Testis (tissue), 3 donors: ENCODE results near the gene REL. TPM values are rescaled to one million over a fixed set of nuclear protein-coding genes. Genes with fewer than 3 reads are reported as not detected.

ENCODE experiments used
- DNase-seq: peaks from one replicate; pipeline ENCODE4 v3.0.0-alpha.2; 2019
- H3K27ac ChIP-seq, 2 donors: fragments of 200-600 bp; sonication (generic); one replicate each; pipeline ENCODE4 v1.5.1; 2019
- H3K27me3 ChIP-seq: fragments of 200-600 bp; sonication (generic); one replicate; pipeline ENCODE4 v1.5.1; 2019
- H3K36me3 ChIP-seq: fragments of 200-600 bp; sonication (generic); one replicate; pipeline ENCODE4 v1.5.1; 2017; ENCODE audit warnings: low read depth; ENCODE audit errors: missing control alignments
- H3K4me1 ChIP-seq: fragments of 200-600 bp; sonication (generic); one replicate; pipeline ENCODE4 v1.5.1; 2019
- H3K4me3 ChIP-seq, 2 donors: fragments of 200-600 bp; sonication (generic); one replicate each; pipeline ENCODE4 v1.5.1; 2017 to 2019
- H3K9me3 ChIP-seq: fragments of 200-600 bp; sonication (generic); one replicate; pipeline ENCODE4 v1.5.1; 2017
- POLR2A ChIP-seq: fragments of 450-650 bp; IDR thresholded peaks from one replicate; pipeline ENCODE4 v1.6.1; 2017; ENCODE audit warnings: antibody characterized with exemption, mild to moderate bottlenecking, moderate library complexity
- WGBS, 2 donors: methylation state at CpG; one replicate each; pipeline ENCODE4 v1.1.5; 2018; 5-methylcytosine and 5-hydroxymethylcytosine counted together
- intact Hi-C: fragments of 100-400 bp; cut with DNase I; formaldehyde crosslinking; loops from one replicate; pipeline ENCODE4 v1.15.1; 2023; ENCODE audit warnings: low total_unique reads
- polyA plus RNA-seq: library from polyadenylated mRNA; stranded (reverse); fragments of 350-450 nt; fragmentation: Illumina TruSeq; extraction: RNeasy Lipid Tissue Mini Kit (QIAGEN cat#74804); gene quantifications from one replicate; pipeline ENCODE4 v1.2.3, GENCODE V29; 2014; ENCODE audit warnings: low read depth, low replicate concordance; ENCODE audit not compliant: insufficient read depth
- total RNA-seq, 2 donors: library from RNA; depleted of rRNA; stranded (reverse); fragments of >200 nt; gene quantifications; one replicate each; pipeline ENCODE4 v1.2.3, GENCODE V29; 2016
- TF ChIP-seq, protein P1 (sequence below), 3 experiments: fragments of 450-650 bp in 2 of 3; fragments of 200-600 bp in 1 of 3; sonication (generic) in 1 of 3; IDR thresholded peaks; one replicate each; pipeline ENCODE4 v1.5.1; 2016 to 2019; ENCODE audit warnings: antibody characterized with exemption in 3 of 3, mild to moderate bottlenecking in 2 of 3, moderate library complexity in 1 of 3

Gene REL
- total and polyA plus RNA-seq, 3 donors from 2014 or later, result 4.3 to 33.7 (median 30.5) TPM

DNA sequence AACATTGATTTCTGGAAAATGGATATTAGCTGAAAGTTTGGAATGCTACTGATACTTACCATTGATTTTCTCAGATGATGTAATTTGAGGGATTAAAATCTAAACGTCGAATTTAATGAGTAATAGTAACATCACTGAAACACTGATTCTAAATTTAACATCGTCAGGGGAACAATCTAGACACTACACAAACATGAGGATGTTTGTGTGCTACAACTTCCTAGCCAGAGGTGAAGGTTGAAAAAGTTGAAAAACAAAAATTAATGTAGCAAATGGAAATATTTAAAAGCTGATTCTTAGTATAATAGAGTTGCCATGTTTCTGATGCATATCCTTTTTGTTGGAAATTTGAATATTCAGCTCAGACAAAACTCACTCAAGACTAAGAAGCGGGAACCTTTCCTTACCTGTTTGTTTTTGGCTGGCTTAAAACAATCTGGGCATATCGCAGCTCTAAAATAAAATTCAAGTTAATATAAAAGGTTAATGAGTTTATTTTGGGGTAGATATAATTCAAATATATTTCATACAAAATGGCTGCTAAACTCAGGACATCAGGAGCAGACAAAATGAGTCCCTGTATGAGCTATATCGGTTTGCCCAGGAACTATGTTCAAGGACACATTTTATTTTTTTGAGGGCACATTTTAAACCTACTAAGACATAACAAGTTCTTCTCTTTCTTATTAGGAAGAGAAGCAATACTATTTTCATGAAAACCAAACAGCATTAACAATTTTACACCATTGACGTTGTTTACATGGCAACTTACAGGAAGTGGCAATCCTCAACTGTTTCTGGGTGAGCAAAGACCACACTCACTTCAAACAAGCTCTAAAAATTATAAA is 83.5 kb downstream of the REL start:
- intact Hi-C loops, result no loop called here
- Histone ChIP-seq H3K27me3 (no peaks in the 10 kb centered on the region), H3K4me1 (no peaks in the 10 kb centered on the region), H3K9me3 (no peaks in the 10 kb centered on the region), H3K4me3 (no peak overlapping the region), H3K36me3 (no peaks in the 10 kb centered on the region), H3K27ac (no peak overlapping the region)
- WGBS, 2 donors, result 81 to 84% methylated on average over 7 of the region's 7 CpGs
- no peak for DNase-seq
- TF ChIP-seq, protein P1, sequence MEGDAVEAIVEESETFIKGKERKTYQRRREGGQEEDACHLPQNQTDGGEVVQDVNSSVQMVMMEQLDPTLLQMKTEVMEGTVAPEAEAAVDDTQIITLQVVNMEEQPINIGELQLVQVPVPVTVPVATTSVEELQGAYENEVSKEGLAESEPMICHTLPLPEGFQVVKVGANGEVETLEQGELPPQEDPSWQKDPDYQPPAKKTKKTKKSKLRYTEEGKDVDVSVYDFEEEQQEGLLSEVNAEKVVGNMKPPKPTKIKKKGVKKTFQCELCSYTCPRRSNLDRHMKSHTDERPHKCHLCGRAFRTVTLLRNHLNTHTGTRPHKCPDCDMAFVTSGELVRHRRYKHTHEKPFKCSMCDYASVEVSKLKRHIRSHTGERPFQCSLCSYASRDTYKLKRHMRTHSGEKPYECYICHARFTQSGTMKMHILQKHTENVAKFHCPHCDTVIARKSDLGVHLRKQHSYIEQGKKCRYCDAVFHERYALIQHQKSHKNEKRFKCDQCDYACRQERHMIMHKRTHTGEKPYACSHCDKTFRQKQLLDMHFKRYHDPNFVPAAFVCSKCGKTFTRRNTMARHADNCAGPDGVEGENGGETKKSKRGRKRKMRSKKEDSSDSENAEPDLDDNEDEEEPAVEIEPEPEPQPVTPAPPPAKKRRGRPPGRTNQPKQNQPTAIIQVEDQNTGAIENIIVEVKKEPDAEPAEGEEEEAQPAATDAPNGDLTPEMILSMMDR (IDR thresholded peaks at IDR 0.05), result no peak
- TF ChIP-seq POLR2A, result no peak

DNA sequence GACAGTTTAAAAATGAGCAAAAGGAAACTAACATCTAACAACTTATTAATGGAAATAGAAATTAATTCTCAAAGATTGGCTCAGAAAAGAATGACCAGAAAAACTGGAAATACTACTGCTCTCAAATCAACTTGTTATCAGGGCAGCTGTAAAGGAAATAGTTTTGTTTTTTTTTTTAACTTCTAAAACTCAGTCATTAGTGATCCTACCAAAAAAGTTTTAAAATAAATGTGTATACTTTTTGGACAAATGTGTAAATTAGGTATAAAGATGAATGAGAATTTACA is 84.1 kb downstream of the REL start:
- Histone ChIP-seq H3K27me3 (no peaks in the 10 kb centered on the region), H3K36me3 (no peaks in the 10 kb centered on the region), H3K4me3 (no peak overlapping the region), H3K4me1 (no peaks in the 10 kb centered on the region), H3K27ac (no peak overlapping the region), H3K9me3 (no peaks in the 10 kb centered on the region)
- intact Hi-C loops, result no loop called here
- TF ChIP-seq POLR2A, result no peak
- TF ChIP-seq, protein P1 (IDR thresholded peaks at IDR 0.05), result no peak
- no peak for DNase-seq

DNA sequence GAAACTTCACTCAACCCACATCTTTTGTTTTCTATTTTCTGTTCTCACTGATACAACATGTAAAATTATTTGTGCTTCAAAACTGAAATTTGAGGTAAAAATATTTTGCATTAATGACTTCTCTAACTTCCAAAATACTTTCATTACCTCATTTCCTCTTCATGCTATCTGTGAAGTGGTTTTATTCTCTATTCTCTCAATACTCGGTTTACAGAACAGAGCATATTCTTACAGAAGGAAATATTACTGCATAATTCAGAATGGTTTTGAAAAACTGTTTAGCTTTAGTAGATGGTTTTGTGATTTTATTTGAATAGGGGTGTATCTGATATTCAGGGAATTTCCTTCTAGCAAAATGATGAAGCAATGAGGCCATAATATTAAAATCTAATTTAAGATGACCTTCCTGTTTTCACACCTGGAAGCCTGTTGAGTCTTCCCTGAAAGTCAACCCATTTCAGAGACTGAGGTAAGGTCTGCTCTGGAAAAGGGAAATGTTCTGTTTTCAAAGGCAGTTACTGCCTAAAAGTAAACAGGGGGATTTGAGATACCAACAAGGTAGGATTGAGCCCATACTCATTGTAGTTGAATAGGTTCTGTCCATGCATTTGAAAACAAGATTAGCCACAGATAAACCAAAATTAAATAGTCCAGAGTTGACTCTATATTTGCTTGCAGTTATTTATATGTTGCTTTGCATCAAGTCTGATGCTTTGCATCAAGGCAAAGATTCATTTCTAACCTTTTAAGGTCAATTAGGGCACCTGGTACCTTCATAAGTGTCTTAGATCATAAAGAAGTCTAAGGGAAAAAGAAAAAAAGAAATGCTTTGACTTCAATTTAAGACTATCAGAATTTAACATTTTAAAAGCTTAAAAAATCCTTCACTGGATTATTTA is 85.4 kb downstream of the REL start:
- intact Hi-C loops, result no loop called here
- H3K4me3 ChIP-seq, result no peak overlapping the region
- WGBS, 2 donors, result 79% methylated on average over 1 of the region's 1 CpG

DNA sequence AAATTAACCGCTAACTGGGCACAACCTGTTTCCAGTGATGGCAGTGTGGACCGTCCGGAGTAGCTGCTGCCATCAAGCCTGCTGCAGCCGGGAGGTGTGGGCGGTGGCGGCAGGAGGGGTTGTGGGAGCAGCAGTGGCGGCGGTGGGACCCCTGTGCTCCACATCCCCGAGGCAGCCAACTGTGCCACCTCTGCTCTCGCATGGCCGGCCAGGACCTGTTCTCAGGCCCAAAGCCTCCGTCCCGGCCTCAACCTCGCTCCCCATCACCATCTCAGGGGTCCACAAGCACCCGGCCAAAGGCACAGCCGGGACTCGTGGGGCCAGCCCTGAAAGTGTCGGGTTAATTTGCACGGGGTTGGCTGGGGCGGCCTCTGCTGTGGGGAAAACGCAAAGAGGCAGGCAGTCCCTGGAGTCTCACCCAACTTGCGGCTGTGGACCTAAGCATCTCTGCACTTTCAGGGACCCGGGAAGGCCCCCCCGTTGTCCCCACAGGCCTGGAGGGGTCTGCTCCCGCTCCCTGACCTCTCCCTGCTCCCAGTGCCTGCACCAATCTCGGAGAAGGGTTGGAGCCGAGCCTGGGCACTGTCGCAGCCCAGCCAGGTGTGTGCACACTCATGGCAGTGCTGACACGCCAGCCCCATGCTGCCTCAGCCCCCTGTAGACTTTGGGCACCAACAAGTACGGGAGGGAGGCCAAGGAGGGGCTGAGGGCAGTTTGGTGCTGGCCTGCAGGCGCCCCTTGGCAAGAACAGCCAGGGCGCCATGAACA is 91.7 kb downstream of the REL start:
- Histone ChIP-seq H3K4me1 (no peaks in the 10 kb centered on the region), H3K27me3 (no peaks in the 10 kb centered on the region), H3K27ac (no peak overlapping the region), H3K9me3 (no peaks in the 10 kb centered on the region), H3K36me3 (no peaks in the 10 kb centered on the region), H3K4me3 (peak overlapping the region in 1 of 2 donors; percentile 3)
- DNase-seq, result no peak
- intact Hi-C loops, result no loop called here
- 72 to 73% methylated on average over 14 to 32 of the region's 32 CpGs for WGBS, 2 donors
- TF ChIP-seq, protein P1 (IDR thresholded peaks at IDR 0.05), result no peak
- TF ChIP-seq POLR2A, result no peak

More for the DNA sequence above, 85.4 kb downstream of the REL start:
- Histone ChIP-seq H3K36me3 (no peaks in the 10 kb centered on the region), H3K9me3 (no peaks in the 10 kb centered on the region), H3K27me3 (no peaks in the 10 kb centered on the region), H3K4me1 (no peaks in the 10 kb centered on the region), H3K27ac (no peak overlapping the region)
- TF ChIP-seq, protein P1 (IDR thresholded peaks at IDR 0.05), result no peak
- no peak for TF ChIP-seq POLR2A
- no peak for DNase-seq
